ENCODE measurements around the gene RTEL1.

DNA sequence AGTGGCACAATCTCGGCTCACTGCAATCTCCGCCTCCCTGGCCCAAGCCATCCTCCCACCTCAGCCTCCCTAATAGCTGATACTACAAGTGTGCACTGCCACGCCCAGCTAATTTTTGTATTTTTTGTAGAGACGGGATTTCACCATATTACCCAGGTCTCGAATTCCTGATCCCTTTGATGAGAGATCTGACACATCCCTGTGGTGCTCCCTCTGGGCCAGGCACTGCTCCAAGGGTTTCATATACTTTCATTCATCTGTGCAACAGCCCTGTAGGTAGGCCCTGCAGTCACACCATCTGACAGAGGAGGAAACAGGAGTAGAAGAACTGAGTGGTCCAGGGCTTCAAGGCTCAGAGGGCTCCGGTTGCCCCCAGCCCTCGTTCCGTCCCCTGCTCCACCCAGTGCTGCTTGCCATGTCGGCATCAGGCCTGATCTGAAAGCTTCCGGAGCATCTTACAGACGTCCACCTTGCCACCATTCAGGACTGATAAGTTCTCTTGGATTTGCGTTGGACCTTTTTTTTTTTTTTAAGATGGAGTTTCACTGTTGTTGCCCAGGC is 53.1 kb downstream of the RTEL1 start:
- TF ChIP-seq, protein P1, sequence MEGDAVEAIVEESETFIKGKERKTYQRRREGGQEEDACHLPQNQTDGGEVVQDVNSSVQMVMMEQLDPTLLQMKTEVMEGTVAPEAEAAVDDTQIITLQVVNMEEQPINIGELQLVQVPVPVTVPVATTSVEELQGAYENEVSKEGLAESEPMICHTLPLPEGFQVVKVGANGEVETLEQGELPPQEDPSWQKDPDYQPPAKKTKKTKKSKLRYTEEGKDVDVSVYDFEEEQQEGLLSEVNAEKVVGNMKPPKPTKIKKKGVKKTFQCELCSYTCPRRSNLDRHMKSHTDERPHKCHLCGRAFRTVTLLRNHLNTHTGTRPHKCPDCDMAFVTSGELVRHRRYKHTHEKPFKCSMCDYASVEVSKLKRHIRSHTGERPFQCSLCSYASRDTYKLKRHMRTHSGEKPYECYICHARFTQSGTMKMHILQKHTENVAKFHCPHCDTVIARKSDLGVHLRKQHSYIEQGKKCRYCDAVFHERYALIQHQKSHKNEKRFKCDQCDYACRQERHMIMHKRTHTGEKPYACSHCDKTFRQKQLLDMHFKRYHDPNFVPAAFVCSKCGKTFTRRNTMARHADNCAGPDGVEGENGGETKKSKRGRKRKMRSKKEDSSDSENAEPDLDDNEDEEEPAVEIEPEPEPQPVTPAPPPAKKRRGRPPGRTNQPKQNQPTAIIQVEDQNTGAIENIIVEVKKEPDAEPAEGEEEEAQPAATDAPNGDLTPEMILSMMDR (IDR thresholded peaks at IDR 0.05; ENCODE audit: poor library complexity) = no peak
- TF ChIP-seq EZH2phosphoT487 (IDR thresholded peaks at IDR 0.05; ENCODE audit: low read depth, severe bottlenecking, unreplicated experiment) = no peak
- no peak for TF ChIP-seq EZH2 (IDR thresholded peaks at IDR 0.05; ENCODE audit: borderline replicate concordance)
